Measurements from ENCODE around the gene VPS9D1.

The VPS9D1 gene

DNA sequence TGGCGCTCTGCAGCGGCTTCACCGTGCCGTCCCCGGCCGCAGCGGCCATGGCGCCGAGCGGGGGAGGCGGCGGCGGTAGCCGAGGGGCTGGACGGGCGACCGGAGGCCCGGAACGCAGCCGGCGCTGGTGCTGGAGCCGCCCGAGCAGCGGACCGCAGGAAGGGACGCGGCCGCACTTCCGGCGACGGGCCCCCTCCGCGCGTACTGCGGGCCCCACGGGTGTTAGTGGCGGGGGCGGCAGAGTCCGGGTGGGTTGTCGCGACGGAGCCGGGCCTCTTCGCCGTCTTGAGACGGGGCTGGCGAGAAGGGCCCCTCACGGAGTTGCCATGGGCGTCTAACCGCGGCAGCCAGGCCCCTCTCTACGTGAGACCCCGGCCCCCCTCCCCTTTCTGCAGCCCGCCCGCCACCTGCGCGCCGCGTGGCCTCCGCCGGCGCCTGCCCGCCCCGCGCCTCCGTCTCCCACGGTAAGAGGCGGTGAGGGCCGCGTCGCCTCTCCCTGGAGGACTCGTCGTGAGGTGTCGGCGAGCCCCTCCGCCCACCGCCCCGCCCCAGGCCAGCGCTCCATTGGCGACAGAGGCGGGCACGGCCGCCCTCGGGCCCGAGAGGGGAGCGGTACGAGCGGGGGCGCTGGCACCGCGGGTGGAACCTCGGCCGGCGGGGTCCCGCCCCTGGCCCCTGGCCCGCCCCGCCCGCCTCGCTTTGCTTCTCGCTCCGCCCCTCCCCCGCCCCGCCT, at the start of gene VPS9D1, which contains the start of gene ZNF276:
Gene VPS9D1 (minus strand): TSS at position 86 of the 733 bp plus-strand sequence. CDS start 37 bp downstream, at position 49.
Gene ZNF276 (plus strand): TSS at position 725 of the 733 bp plus-strand sequence. CDS start 104 bp downstream, outside the sequence.
- peak; percentile 72 for DNase-seq

- no peak for DNase-seq
Measured at GRCh38 chr16:89770367-89770766, 49.7 kb upstream of the VPS9D1 start.

DNA sequence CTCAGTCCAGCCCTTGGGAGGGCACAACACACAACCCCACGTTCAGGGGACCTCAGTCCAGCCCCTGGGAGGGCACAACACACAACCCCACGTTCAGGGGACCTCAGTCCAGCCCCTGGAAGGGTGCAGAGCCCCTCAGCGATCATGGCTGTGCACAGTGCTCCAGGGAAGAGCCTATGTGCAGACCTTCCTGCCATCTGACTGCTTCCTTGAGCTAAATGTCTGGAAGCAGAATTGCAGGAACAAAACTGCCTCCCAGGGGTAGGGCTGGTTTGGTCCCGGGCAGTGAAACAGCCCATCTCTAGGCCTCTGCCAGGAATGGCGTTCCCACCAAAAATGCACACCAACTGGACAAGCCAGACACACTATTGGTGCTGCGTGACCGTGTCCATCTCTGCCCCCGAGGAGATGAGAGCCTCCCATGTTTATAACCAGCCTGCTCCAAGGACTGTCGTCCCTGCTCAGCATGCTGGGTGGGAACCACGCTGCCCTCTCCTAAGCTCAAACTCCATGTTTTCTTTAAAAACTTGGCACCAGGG, 44.7 kb upstream of the VPS9D1 start:
- DNase-seq = no peak

GRCh38 chr16:89764711-89765201, 44.1 kb upstream of the VPS9D1 start:
- DNase-seq = no peak

GRCh38 chr16:89761304-89761922, 40.7 kb upstream of the VPS9D1 start:
- no peak for DNase-seq

DNA sequence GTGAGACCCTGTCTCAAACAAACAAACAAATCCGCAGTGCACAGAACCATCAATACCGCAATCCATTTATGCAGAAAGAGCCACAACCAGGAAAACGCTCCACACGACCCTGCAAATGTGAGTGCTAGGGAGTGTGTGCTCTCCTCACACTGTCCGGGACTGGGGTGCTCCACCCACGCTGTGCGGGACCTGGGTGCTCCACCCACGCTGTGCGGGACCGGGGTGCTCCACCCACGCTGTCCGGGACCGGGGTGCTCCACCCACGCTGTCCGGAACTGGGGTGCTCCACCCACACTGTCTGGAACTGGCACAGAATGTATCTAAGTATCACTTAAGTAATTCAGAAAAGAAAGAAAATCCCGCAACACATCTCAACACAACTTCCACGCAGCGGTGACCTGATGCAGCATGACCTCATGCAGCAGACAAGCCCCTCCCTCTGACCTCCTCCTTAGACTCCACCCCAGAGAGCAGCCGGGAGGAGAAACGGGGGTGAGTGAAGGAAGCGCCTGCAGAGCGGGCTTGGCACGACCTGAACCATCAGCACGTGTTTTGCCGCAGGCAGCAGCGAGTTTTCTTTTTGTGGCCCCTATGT, 39.1 kb upstream of the VPS9D1 start:
- DNase-seq = no peak

DNA sequence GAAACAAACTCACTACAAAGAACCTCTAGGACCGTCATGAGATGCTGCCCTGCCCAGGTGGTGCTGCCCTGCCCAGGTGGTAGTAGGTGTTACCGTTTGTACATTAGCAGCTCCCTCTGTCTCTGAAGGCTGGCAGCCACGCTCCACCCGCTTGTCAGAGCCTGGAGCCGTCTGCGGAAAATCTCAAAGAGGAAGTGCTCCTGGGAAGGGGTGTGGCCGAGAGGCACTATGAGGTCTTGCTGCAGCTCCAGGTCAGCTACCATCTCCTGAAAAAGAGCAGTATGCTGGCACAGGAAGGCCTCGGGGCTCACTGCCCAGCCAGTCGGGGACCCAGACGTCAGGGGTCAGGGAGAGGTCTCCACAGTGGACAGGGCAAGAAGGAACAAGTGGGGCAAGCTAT, 28.9 kb upstream of the VPS9D1 start:
- no peak for DNase-seq

- DNase-seq = no peak
Measured at GRCh38 chr16:89748921-89749320, 28.2 kb upstream of the VPS9D1 start.

DNA sequence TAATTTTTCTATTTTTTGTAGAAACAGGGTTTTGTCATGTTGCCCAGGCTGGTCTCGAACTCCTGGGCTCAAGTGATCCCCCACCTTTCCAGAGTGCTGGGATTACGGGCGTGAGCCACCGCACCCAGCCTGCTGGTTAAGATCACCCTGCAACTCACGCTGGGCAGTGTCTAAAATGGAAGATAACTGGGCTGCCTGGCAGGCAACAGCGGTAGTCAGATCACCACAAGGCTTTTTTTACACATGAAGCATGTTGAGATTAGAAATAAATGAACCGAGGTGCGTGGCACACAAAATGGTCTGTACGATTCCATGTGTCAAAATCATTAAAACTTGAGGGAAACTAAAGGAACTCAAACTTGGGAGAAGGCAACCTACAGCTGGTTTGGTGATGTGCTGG, 27.4 kb upstream of the VPS9D1 start:
- DNase-seq = no peak

DNA sequence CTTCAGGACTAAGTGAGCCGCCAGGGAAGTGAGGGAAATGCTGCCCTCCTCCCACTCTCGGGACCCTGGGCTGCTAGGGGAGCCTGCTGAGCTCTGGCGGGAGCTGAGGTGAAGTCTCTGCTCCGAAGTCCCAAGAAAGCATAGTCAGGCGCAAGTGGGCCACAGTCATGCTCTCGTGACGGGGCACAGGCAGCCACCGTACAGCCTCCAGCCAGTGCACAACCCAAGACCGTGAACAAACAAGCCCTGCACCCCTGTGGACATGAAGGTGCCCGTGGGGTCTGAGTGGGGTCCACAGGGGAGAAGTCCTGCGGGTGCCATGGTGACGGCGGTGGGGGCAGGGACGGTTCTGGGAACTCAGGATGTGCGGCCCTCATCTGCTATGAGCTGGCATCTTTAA, 25.3 kb upstream of the VPS9D1 start:
- no peak for DNase-seq

- DNase-seq = no peak
Measured at GRCh38 chr16:89744813-89745212, 24.1 kb upstream of the VPS9D1 start.

DNA sequence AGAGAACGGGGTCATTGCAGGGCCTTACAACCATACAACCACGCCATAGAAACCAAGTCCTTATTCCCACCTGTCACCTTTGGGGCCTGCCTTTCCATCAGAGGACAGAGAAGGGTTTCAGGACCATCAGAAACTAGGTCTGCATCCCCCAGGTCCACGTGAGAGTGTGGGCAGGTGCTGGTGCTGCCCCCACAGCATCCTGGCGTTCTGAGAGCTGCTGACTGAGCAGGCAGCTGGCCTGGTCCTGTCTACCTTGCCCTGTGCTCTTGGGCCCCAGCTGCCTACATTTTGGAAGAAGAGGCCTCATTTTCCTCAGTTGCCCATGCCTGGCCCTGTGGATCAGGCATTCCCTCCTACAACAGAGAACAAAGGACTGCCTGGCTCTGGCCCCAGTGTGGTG, 22.2 kb upstream of the VPS9D1 start:
- DNase-seq = no peak

DNA sequence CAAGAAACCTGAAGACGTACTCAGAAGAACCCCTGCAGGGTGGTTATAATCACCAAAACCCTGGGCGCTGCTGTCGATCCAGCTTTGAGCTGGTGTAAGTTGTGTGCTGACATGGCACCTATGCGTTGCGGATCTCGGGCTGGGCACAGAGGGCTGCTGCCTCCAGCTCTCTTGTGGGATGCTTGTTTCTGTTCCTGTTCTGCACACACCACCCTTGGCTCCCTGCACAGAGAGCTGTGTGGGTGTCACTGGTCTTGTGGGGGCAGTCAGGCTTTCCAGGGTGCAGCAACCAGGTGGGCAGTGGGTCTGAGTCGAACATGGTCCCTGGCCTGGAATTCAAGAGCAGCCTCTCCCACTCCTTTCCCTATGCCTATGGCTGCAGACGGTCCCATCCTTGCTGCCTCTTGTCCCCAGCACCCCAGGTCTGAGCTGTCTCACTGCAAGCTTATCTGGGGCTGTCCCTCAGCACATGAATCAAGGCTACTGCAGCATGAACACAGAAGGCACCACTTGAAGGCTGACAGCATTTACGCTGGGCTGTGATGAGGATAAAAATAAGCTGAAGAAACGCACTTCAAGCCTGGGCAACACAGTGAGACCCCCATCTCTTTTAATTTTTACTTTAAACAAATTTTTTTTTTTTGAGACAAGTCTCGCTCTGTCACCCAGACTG, 20.8 kb upstream of the VPS9D1 start:
- no peak for DNase-seq

DNA sequence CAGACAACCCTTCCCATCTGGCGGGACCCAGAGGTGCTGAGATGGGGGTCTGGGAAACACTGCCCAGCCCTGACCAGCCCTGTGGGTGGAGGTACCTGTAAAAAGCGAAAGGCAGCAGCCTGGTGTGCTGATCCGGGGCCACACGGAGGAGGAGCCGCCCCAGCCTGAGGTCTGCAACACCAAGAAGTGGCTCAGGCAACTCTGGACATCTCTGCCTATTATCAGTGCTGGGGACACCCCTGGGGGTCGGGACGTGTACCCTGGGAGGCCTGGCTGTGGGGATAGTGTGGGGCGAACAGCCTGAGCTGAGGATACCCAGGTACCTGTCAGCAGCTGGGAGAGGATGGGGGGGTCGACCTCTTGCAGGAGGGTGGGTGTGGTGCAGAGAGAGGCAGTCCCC, 18.7 kb upstream of the VPS9D1 start:
- DNase-seq = no peak

GRCh38 chr16:89738538-89739317, 18.0 kb upstream of the VPS9D1 start:
- no peak for DNase-seq

GRCh38 chr16:89738072-89738377, 17.3 kb upstream of the VPS9D1 start:
- no peak for DNase-seq

DNA sequence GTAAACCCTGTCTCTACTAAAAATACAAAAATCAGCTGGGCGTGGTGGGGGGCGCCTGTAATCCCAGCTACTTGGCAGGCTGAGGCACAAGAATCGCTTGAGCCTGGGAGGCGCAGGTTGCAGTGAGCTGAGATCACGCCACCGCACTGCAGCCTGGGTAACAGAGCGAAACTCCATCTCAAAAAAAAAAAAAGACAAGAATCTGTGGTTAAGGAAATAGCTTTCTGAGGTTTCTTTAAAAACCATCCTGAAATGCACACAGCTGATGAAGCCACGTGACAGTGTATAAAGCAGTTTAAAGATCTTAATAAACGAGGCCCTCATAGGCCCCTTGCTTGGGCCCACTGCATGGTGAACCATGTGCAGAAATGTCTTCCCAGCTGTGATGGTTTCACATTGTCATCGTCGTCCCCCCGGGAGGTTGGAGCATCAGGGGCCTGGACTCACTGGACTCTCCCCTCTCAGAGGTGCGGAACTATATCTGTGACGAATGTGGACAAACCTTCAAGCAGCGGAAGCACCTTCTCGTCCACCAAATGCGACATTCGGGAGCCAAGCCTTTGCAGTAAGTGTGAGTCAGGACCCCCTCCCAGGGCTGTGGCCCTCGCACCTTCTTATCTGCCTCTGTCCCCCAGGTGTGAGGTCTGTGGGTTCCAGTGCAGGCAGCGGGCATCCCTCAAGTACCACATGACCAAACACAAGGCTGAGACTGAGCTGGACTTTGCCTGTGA, 16.8 kb upstream of the VPS9D1 start:
- no peak for DNase-seq

DNA sequence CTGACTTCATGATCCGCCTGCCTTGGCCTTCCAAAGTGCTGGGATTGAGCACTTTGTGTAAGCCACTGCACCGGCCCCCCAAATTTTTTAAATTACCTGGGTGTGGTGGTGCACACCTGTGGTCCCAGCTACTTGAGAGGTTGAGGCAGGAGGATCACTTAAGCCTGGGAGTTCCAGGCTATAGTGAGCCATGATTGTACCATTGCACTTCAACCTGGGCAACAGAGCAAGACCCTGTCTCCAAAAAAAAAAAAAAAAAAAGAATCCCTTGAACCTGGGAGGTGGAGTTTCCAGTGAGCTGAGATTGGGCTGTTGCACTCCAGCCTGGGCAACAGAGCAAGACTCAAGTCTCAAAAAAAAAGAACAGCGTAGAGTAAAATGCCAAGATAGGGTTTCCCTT, 15.9 kb upstream of the VPS9D1 start:
- no peak for DNase-seq

DNA sequence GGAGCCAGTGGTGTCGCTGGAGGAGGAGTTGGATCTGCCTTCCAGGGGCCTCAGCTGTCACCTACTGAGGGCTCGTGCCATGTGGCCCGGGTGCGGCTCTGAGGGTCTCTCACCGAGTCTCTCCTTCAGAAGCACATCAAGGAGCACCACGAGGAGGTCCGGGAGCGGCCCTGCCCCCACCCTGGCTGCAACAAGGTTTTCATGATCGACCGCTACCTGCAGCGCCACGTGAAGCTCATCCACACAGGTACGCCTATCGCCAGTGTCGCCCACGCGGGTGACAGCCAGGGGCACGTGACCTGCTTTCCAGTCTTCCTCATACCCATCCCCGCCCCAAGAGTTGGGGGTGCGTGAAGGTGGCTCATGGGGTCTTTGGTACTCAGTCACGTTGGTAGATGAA, 13.1 kb upstream of the VPS9D1 start:
- DNase-seq = no peak

DNA sequence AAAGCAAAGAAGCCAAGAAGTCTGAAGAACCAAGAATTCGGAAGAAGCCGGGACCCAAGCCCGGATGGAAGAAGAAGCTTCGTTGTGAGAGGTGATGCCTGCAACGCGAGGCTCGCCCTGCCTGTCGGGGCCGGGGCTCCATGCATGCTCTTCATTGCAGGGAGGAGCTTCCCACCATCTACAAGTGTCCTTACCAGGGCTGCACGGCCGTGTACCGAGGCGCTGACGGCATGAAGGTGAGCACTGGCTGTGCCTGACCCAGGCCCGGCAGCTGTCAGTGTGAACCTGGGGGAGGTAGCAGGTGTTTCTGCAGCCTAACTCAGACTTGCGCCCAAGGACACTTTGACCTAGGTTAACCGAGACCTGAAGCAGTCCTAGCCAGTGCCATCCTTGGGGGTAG, 12.6 kb upstream of the VPS9D1 start:
- no peak for DNase-seq

DNA sequence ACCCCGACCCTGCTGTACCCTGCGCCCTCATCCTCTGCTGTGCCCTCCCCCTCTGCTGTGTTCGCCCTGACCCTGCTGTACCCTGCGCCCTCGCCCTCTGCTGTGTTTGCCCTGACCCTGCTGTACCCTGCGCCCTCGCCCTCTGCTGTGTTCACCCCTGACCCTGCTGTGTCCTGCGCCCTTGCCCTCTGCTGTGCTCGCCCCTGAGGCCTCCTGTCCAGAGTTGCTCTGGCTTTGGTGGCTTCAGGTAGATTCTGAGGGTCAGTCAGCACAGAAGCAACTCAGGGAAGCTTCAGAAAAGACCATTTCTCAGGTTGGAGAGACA, 12.2 kb upstream of the VPS9D1 start:
- DNase-seq = no peak
